Neural progenitor cell (in vitro differentiated cells): ENCODE data around the gene PCSK9.

Source experiments
- EZH2 ChIP-seq: fragments of 200-600 bp; sonication (generic); IDR thresholded peaks from 2 replicates; pipeline ENCODE4 v1.6.1; 2017; ENCODE audit warnings: antibody characterized with exemption, mild to moderate bottlenecking, moderate library complexity
- TF ChIP-seq, protein P1 (sequence below): fragments of 200-600 bp; sonication (generic); IDR thresholded peaks from 2 replicates; pipeline ENCODE4 v1.5.1; 2017; ENCODE audit warnings: antibody characterized with exemption, mild to moderate bottlenecking

DNA sequence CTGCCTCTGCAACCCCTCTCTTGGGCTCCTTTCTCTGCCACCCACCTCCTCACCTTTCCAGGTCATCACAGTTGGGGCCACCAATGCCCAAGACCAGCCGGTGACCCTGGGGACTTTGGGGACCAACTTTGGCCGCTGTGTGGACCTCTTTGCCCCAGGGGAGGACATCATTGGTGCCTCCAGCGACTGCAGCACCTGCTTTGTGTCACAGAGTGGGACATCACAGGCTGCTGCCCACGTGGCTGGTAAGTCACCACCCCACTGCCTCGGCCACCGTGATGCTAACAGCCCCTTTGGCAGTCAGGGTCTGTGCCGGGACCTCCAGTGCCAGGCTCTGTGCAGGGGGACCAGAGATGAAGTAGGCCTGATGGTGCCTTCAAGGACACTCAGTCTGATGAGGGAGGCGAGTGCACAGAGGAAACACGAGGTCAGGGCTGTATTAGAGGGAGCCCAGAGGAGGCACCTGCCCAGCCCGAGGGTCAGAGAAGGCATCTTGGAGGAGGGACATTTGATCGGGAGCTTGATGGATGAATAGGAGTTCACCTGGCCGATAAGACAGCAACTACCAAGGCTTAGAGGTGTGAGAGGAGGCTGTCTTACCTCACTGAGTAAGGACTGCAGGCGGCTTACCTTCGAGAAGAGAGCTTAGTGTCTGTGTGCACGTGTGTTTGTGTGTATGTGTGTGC lies 18.1 kb downstream of the PCSK9 start:
- TF ChIP-seq, protein P1, sequence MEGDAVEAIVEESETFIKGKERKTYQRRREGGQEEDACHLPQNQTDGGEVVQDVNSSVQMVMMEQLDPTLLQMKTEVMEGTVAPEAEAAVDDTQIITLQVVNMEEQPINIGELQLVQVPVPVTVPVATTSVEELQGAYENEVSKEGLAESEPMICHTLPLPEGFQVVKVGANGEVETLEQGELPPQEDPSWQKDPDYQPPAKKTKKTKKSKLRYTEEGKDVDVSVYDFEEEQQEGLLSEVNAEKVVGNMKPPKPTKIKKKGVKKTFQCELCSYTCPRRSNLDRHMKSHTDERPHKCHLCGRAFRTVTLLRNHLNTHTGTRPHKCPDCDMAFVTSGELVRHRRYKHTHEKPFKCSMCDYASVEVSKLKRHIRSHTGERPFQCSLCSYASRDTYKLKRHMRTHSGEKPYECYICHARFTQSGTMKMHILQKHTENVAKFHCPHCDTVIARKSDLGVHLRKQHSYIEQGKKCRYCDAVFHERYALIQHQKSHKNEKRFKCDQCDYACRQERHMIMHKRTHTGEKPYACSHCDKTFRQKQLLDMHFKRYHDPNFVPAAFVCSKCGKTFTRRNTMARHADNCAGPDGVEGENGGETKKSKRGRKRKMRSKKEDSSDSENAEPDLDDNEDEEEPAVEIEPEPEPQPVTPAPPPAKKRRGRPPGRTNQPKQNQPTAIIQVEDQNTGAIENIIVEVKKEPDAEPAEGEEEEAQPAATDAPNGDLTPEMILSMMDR, result no peak
- TF ChIP-seq EZH2, result no peak
